Stimulated activated CD4-positive, alpha-beta T cell treated with anti-CD3 and anti-CD28 coated beads, TNF-alpha, amount 100 ng/mL, for 48 hours (primary cell): ENCODE data around the gene ADGRB3.
"Not testable (repeated sequence)": the region's sequence is repeated elsewhere in the genome, so short reads cannot be mapped to it uniquely, and the experiment has no call there.

Experiments used
- DNase-seq, 3 donors: peaks; one replicate each; pipeline ENCODE4 v3.0.0-alpha.2; 2020; ENCODE audit warnings: low read depth in 3 of 3

ADGRB3 gene

DNA sequence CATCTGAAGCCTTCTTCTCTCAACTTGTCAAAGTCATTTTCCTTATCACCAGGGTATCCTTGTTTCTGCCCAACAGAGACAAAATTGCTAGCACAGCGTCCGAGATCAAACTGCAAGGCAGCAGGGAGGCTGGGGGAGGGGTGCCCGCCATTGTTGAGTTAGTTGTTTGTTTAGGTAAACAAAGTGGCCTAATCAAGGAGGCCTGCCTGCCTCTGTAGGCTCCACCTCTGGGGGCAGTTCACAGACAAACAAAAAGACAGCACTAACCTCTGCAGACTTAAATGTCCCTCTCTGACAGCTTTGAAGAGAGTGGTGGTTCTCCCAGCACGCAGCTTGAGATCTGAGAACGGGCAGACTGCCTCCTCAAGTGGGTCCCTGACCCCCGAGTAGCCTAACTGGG lies 155.0 kb downstream of the ADGRB3 start:
- DNase-seq, result not testable (repeated sequence)

GRCh38 chr6:68814976-68815375 lies 179.9 kb downstream of the ADGRB3 start:
- not testable (repeated sequence) for DNase-seq

DNA sequence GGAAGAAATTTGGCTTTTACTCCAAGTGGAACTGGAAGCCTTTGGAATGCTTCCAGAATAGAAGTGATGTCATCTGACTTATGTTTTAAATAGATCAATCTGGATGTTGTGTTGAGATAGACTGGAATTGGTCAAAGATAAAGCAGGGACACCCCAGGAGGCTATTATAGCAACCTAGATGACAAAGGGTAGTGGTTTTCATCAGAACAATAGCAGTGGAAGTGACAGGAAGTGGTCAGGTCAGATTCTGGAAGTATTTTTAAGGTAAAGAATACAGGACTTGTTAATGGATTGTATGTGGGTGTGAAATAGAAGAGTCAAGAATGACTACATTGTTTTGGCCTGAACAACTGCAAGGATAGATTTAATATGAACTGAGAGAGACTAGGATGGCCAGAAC lies 191.4 kb downstream of the ADGRB3 start:
- DNase-seq, result no peak

DNA sequence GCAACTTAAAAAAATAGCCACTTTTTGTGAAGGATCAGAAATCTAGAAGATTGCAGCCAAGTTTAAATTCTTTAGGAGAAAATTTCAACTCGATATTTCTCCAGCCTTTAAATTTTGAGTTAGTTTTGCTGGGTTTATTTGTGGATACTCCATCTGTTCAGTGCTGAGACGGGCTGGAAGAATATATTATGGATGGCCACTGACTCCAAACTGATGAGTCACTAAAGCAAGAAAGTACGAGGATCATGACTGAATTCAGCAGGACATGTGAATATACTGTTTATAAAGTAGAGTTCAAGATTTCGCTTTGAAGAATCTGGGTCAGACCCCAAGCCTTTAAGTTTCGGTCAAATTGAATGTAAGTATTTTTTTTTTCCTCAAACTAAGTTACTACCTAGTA lies 199.5 kb downstream of the ADGRB3 start:
- DNase-seq, result no peak

DNA sequence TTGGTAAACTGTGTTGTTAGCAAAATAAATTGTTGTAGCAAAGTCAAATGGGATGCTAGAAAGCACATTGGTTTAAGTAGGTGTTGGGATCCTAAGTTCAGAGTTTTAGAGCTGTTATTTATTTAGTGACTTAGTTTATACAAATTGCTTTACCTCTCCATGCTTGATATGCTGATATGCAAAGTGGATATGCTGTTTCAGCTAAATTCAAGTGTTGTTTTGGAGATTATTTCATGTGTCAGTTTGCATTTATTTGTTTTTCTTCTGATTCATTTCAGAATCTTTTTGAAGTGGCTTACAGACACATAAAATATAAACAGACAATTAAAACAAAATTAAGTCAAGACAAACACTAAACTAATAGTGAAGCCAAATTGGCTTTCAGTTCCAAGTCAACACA lies 203.5 kb downstream of the ADGRB3 start:
- DNase-seq, result no peak

- DNase-seq, result no peak
These were observed 217.7 kb downstream of the ADGRB3 start for GRCh38 chr6:68852791-68853190.

- no peak for DNase-seq
These were observed 224.2 kb downstream of the ADGRB3 start for GRCh38 chr6:68859233-68859632.

GRCh38 chr6:68868646-68869045 lies 233.6 kb downstream of the ADGRB3 start:
- no peak for DNase-seq

DNA sequence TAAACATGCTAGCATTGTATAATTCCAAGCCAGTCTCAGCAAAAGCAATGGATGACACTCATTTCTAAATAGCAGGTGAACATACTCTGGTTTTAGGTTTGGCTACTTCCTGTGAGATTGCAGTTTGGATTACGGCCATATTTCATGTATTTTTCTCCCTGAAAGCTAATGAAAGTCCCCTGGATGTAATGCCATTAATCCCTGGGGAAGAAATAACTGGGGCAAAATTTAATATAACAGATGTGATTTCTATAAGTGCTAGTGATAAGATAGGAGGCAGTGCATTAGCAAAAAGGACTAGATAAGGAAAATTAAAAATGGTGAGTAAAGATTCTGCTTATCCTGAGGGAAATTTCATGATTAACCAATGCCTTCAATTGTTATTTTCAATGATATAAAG lies 238.2 kb downstream of the ADGRB3 start:
- no peak for DNase-seq

DNA sequence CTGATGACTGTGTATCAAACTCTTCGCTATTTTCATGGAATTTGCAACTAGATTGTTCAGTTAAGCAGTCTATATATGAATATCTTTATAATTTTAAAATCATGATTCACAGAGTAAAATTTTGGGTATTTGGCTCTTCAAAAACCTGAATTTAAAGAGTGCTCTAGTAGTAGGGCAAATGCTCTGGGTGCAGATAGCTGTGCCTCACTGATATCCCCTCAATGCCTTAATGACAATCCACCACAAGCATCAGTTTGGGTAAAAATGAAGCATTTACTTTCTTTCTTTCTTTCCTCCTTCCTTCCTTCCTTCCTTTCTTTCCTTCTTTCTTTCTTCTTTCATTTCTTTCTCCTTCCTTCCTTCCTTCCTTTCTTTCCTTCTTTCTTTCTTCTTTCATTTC lies 239.7 kb downstream of the ADGRB3 start:
- DNase-seq, result no peak

DNA sequence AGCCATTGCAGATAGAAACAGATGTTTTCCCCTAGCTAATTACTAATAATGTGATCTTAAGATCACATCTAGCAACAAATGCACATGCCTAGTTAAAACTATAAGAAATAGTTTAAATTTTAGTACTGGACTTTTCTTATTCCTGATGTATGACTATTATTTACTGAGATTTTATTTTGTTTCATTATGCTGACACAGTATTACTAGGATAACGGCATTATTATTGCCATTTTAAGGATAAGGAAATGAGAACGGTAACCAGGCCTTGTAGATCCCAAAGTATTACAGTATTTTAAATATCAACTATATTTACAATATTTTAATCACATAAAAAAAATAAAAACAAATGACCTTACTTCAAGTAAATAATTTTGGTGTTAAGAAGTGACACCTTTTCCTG lies 240.3 kb downstream of the ADGRB3 start:
- DNase-seq, result no peak

- no peak for DNase-seq
These were observed 241.9 kb downstream of the ADGRB3 start for GRCh38 chr6:68876792-68877493.

GRCh38 chr6:68880050-68880813 lies 245.2 kb downstream of the ADGRB3 start:
- no peak for DNase-seq

GRCh38 chr6:68883325-68883724 lies 248.2 kb downstream of the ADGRB3 start:
- DNase-seq, result not testable (repeated sequence)

DNA sequence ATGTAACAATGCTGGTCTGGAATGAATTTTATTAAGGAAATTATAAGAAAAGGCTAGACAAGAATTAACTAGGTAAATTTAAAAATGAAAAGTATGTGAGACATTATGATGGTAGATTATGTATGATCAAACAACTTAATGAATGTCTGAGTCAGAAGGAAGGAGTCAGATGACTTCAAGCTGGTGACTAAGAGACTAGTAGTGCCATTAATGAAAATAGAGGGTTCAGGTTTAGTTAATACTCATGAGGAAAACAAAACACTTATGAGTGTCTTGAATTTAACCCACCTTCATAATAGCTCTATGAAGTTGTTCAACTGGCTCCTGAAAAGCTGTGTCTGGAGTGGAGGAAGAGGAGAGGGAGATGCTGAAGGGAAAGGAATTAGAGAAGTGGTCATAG lies 256.3 kb downstream of the ADGRB3 start:
- DNase-seq, result no peak

- DNase-seq, result no peak
These were observed 257.4 kb downstream of the ADGRB3 start for GRCh38 chr6:68892452-68892851.

- DNase-seq, result no peak
These were observed 260.8 kb downstream of the ADGRB3 start for GRCh38 chr6:68895929-68896328.

DNA sequence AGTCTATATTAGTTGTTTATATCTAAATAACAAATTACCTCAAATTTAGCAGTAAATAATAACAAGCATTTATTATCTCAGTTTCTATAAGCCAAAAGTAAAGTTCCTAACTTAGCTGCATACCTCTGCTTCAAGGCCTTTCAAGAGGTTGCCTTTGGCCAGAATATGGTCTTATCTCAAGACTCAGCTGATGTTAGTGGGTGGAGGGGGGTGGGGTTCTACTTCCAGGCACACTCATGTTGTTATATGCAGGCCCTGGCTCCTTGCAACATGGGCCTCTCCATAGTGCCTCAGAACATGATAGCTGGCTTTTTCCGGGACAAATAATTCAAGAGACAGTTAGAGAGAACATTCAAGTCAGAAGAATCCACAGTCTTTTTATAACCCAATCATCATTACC lies 266.0 kb downstream of the ADGRB3 start:
- DNase-seq, result no peak

DNA sequence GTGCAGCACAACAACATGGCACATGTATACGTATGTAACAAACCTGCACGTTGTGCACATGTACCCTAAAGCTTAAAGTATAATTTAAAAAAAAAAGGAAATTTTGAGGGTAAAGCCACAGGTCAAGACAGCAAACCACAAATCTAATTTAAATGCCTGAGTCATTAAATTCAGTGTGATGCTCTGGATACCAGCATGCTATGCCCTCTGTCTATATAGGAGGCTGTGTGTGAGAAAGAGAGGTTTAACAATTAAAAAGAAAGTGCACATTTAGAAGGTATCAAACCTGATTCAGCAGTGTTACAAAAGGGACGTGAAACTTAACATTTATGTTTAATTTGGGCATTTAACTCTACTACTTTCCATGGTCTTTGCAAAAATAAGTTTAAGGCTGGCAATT lies 276.3 kb downstream of the ADGRB3 start:
- no peak for DNase-seq

GRCh38 chr6:68911811-68912210 lies 276.7 kb downstream of the ADGRB3 start:
- DNase-seq, result no peak

GRCh38 chr6:68912805-68913204 lies 277.7 kb downstream of the ADGRB3 start:
- DNase-seq, result not testable (repeated sequence)

DNA sequence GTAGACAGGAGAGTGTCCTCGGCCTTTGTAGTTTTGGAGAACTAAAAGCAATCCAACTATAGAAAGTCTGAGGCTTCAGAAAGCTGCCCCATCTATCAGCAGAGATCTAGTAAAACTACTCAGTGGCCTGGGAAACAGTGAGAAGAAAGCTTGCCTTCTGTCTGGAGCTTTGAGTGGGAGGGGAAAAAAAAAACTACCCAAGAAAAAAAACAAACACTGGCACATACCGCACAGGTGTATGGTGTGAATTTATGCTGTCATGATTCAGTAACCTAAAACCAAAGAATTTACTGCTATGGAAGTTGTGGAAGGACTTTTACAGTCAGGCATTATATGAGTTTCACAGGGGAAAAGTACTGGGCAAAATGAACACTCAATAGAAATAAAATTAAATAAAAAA lies 280.5 kb downstream of the ADGRB3 start:
- no peak for DNase-seq

DNA sequence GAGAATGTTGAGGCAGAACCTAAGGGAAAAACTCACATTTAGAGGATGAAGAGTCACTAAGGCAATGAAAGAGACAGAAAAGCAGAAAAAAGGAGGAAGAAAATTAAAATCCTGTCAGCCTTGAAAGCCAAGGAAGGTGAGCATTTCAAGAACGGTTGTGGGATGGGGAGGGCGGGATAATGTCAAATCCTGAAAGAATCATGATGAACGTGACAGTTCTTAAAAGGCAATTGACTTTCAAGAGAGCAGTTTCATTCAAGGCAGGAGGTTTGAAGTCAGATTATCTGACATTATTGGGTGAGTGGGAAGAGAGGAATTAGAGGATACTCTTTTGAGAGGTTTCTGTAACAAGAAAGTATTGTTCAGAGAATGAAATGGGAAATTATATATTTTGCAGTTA lies 284.5 kb downstream of the ADGRB3 start:
- no peak for DNase-seq
